CD14-positive monocyte (primary cell): ENCODE results near the gene C13orf46. TPM values are rescaled to one million over a fixed set of nuclear protein-coding genes. Genes with fewer than 3 reads are reported as not detected.

Source experiments
- DNase-seq, 3 donors: peaks; one replicate each; pipeline ENCODE4 v3.0.0-alpha.2; 2011 to 2022
- H2AFZ ChIP-seq: 2 replicates; pipeline ENCODE4 v1.6.0; 2012; ENCODE audit warnings: mild to moderate bottlenecking, low read depth, low read length, inconsistent platforms; ENCODE audit not compliant: insufficient read depth, poor library complexity, severe bottlenecking
- H3K27ac ChIP-seq, 2 donors: 1 replicate in 1 of 2; 2 replicates in 1 of 2; pipeline ENCODE4 v1.5.1; 2012 to 2013; ENCODE audit warnings: low read length in 2 of 2, control low read depth in 1 of 2, inconsistent platforms in 1 of 2, low read depth in 1 of 2, mild to moderate bottlenecking in 1 of 2
- H3K27me3 ChIP-seq, 2 donors: one replicate each; pipeline versions ENCODE4 v1.6.0 to v1.6.1; 2011 to 2013; ENCODE audit warnings: low read length in 2 of 2; ENCODE audit not compliant: control insufficient read depth in 2 of 2, insufficient read depth in 2 of 2
- H3K36me3 ChIP-seq, 2 donors: replicated peaks in 1 of 2; 1 replicate in 1 of 2; 2 replicates in 1 of 2; pipeline versions ENCODE4 v1.5.1 to v1.6.1; 2012 to 2013; ENCODE audit warnings: low read length in 2 of 2, control low read depth in 1 of 2, inconsistent platforms in 1 of 2, mild to moderate bottlenecking in 1 of 2; ENCODE audit not compliant: insufficient read depth in 2 of 2, control insufficient read depth in 1 of 2
- H3K4me1 ChIP-seq, 2 donors: 1 replicate in 1 of 2; 2 replicates in 1 of 2; pipeline versions ENCODE4 v1.5.1 to v1.6.1; 2012 to 2013; ENCODE audit warnings: low read length in 2 of 2, control low read depth in 1 of 2, inconsistent platforms in 1 of 2, mild to moderate bottlenecking in 1 of 2, moderate library complexity in 1 of 2; ENCODE audit not compliant: insufficient read depth in 2 of 2, control insufficient read depth in 1 of 2
- H3K4me2 ChIP-seq: replicated peaks from 2 replicates; pipeline ENCODE3; 2012; ENCODE audit warnings: low read length, moderate library complexity, mild to moderate bottlenecking; ENCODE audit not compliant: poor library complexity, severe bottlenecking; ENCODE audit errors: extremely low read depth
- H3K4me3 ChIP-seq, 3 experiments: fragments of 200-600 bp in 1 of 3; sonication (generic) in 1 of 3; replicated peaks in 1 of 3; 1 replicate in 2 of 3; 2 replicates in 1 of 3; pipeline ENCODE4 v1.5.1; 2011 to 2013; ENCODE audit warnings: low read length in 3 of 3, mild to moderate bottlenecking in 3 of 3, control low read depth in 2 of 3, low read depth in 2 of 3, inconsistent platforms in 1 of 3, moderate library complexity in 1 of 3
- H3K79me2 ChIP-seq: 2 replicates; pipeline ENCODE4 v1.6.0; 2012; ENCODE audit warnings: mild to moderate bottlenecking, control low read depth, inconsistent platforms, low read length, moderate library complexity; ENCODE audit not compliant: insufficient read depth
- H3K9ac ChIP-seq: 2 replicates; pipeline ENCODE4 v1.6.0; 2017; ENCODE audit warnings: low read length, mild to moderate bottlenecking; ENCODE audit not compliant: insufficient read depth, poor library complexity, severe bottlenecking
- H3K9me3 ChIP-seq, 2 donors: replicated peaks in 1 of 2; 1 replicate in 1 of 2; 2 replicates in 1 of 2; pipeline versions ENCODE4 v1.5.1 to v1.6.1; 2012 to 2013; ENCODE audit warnings: low read length in 2 of 2, control low read depth in 1 of 2; ENCODE audit not compliant: control insufficient read depth in 1 of 2, insufficient read depth in 1 of 2
- H4K20me1 ChIP-seq: 2 replicates; pipeline ENCODE4 v1.6.0; 2012; ENCODE audit warnings: mild to moderate bottlenecking, low read length, control low read depth, moderate library complexity; ENCODE audit not compliant: insufficient read depth
- H3K27ac Mint-ChIP-seq, 7 donors: one replicate each; pipeline ENCODE4 v1.8.0; 2020; ENCODE audit warnings: mild to moderate bottlenecking in 7 of 7, mixed read lengths in 7 of 7, moderate library complexity in 6 of 7, inconsistent platforms in 2 of 7
- H3K27me3 Mint-ChIP-seq, 3 donors: one replicate each; pipeline ENCODE4 v1.8.0; 2021 to 2022; ENCODE audit warnings: low read depth in 3 of 3, mild to moderate bottlenecking in 3 of 3, mixed read lengths in 3 of 3, moderate library complexity in 3 of 3, inconsistent platforms in 1 of 3
- H3K36me3 Mint-ChIP-seq, 2 donors: one replicate each; pipeline ENCODE4 v1.8.0; 2020; ENCODE audit warnings: mixed read lengths in 2 of 2, inconsistent platforms in 1 of 2, mild to moderate bottlenecking in 1 of 2
- H3K4me1 Mint-ChIP-seq: one replicate; pipeline ENCODE4 v1.8.0; 2020; ENCODE audit warnings: mild to moderate bottlenecking, mixed read lengths
- H3K4me3 Mint-ChIP-seq, 2 donors: one replicate each; pipeline ENCODE4 v1.8.0; 2020; ENCODE audit warnings: mild to moderate bottlenecking in 2 of 2, mixed read lengths in 2 of 2, moderate library complexity in 1 of 2
- H3K9me3 Mint-ChIP-seq, 7 donors: one replicate each; pipeline ENCODE4 v1.8.0; 2020 to 2022; ENCODE audit warnings: mixed read lengths in 7 of 7, mild to moderate bottlenecking in 6 of 7, moderate library complexity in 6 of 7, inconsistent platforms in 2 of 7
- WGBS: methylation state at CpG from one replicate; pipeline ENCODE4 v1.1.5; 2013; ENCODE audit warnings: missing lambda C conversion rate; ENCODE audit not compliant: insufficient coverage; 5-methylcytosine and 5-hydroxymethylcytosine counted together
- intact Hi-C, 2 donors: fragments of 100-400 bp; cut with micrococcal nuclease; formaldehyde crosslinking; loops; one replicate each; pipeline versions ENCODE4 v1.15.0 to v1.15.1; 2023
- polyA plus RNA-seq, 3 donors: library from polyadenylated mRNA; depleted of rRNA in 1 of 3; unstranded in 2 of 3; stranded (reverse) in 1 of 3; fragments of 300-500 nt in 2 of 3; fragments of >200 nt in 1 of 3; fragmentation: Illumina TruSeq in 2 of 3; gene quantifications; 1 replicate in 2 of 3; 2 replicates in 1 of 3; pipeline ENCODE4 v1.2.3, GENCODE V29; 2012 to 2021
- TF ChIP-seq, protein P1 (sequence below): fragments of 200-600 bp; IDR thresholded peaks from one replicate; pipeline ENCODE4 v1.8.0; 2022; ENCODE audit warnings: antibody characterized with exemption, mild to moderate bottlenecking

C13orf46 gene
- polyA plus RNA-seq, 3 donors = 0.05 to 0.35 TPM; not detected in 1

DNA sequence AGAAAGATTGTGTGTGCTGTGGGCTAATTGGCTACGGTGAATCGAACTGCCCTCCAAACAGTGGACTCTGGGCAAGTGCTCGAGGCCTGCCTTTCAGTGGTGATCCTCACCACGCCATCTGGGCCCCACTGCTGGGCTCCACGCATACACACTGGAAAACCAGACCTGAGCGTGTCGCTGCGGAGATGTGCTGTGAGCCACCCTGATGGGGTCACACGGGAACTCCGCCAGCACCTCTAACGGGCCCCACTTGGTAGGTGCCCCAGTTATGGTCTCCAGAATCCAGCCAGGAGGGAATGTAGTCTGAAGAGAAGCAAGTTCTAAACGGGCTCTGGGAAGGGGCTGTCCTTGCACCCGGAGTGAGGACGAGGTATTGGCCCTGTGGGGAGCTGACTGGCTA is 39.3 kb downstream of the C13orf46 start:
- no peaks in the 10 kb centered on the region for H3K79me2 ChIP-seq
- no peak overlapping the region for H2AFZ ChIP-seq
- H3K9ac ChIP-seq = no peak overlapping the region
- no peaks in the 10 kb centered on the region for H3K36me3 ChIP-seq
- no peak overlapping the region for H3K4me3 Mint-ChIP-seq
- peaks cover 0 to 2% (median 0%) of the 10 kb centered on the region in 7 donors for H3K9me3 Mint-ChIP-seq
- peaks cover 0 to 6% of the 10 kb centered on the region in 2 donors for H3K27me3 ChIP-seq
- H3K4me1 Mint-ChIP-seq = no peaks in the 10 kb centered on the region
- H3K4me3 ChIP-seq = no peak overlapping the region
- no peak overlapping the region for H3K4me2 ChIP-seq
- H3K27ac Mint-ChIP-seq = no peak overlapping the region
- no peaks in the 10 kb centered on the region for H4K20me1 ChIP-seq
- peaks cover 0 to 7% of the 10 kb centered on the region in 2 donors for H3K4me1 ChIP-seq
- intact Hi-C loops = no loop called here
- no peaks in the 10 kb centered on the region for H3K9me3 ChIP-seq
- H3K27ac ChIP-seq = no peak overlapping the region
- TF ChIP-seq, protein P1, sequence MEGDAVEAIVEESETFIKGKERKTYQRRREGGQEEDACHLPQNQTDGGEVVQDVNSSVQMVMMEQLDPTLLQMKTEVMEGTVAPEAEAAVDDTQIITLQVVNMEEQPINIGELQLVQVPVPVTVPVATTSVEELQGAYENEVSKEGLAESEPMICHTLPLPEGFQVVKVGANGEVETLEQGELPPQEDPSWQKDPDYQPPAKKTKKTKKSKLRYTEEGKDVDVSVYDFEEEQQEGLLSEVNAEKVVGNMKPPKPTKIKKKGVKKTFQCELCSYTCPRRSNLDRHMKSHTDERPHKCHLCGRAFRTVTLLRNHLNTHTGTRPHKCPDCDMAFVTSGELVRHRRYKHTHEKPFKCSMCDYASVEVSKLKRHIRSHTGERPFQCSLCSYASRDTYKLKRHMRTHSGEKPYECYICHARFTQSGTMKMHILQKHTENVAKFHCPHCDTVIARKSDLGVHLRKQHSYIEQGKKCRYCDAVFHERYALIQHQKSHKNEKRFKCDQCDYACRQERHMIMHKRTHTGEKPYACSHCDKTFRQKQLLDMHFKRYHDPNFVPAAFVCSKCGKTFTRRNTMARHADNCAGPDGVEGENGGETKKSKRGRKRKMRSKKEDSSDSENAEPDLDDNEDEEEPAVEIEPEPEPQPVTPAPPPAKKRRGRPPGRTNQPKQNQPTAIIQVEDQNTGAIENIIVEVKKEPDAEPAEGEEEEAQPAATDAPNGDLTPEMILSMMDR = no peak
- no peak for DNase-seq
- peaks cover 14 to 66% (median 21%) of the 10 kb centered on the region in 3 donors for H3K27me3 Mint-ChIP-seq
- 96% methylated on average over 11 of the region's 14 CpGs for WGBS
- no peaks in the 10 kb centered on the region for H3K36me3 Mint-ChIP-seq

DNA sequence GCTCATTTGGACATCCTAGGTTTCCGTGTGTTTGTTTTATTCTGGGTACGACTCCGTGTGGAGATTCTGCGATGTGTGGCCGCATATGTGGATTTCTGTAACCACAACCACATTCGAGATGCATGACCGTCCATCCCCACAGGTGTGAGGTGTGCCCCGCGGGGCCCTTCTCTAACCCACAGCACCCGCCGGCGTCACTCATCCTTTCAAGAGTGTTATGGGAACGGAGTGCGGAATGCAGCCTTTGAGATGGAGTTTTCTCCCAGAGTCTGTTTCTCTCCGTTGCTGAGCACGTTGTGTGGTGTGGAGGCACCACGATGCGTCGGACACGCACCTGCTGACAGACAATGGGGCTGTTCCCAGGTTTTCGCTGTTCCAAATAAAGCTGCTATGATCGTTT is 40.0 kb downstream of the C13orf46 start:
- H4K20me1 ChIP-seq = no peaks in the 10 kb centered on the region
- DNase-seq = no peak
- no peaks in the 10 kb centered on the region for H3K9me3 ChIP-seq
- H3K27ac ChIP-seq = no peak overlapping the region
- H3K27me3 Mint-ChIP-seq = peaks cover 14 to 67% (median 21%) of the 10 kb centered on the region in 3 donors
- no peaks in the 10 kb centered on the region for H3K36me3 Mint-ChIP-seq
- peaks cover 0 to 6% of the 10 kb centered on the region in 2 donors for H3K27me3 ChIP-seq
- 99% methylated on average over 20 of the region's 22 CpGs for WGBS
- H3K4me1 Mint-ChIP-seq = no peaks in the 10 kb centered on the region
- TF ChIP-seq, protein P1 = no peak
- peaks cover 0 to 7% of the 10 kb centered on the region in 2 donors for H3K4me1 ChIP-seq
- intact Hi-C loops = no loop called here
- no peak overlapping the region for H3K27ac Mint-ChIP-seq
- no peak overlapping the region for H3K4me2 ChIP-seq
- no peak overlapping the region for H2AFZ ChIP-seq
- H3K36me3 ChIP-seq = no peaks in the 10 kb centered on the region
- no peak overlapping the region for H3K4me3 Mint-ChIP-seq
- H3K9ac ChIP-seq = no peak overlapping the region
- no peaks in the 10 kb centered on the region for H3K79me2 ChIP-seq
- no peak overlapping the region for H3K4me3 ChIP-seq
- peaks cover 0 to 2% (median 0%) of the 10 kb centered on the region in 7 donors for H3K9me3 Mint-ChIP-seq
